Nephron (organoid): ENCODE measurements around the gene KCNJ4.

Source experiments
- H3K27ac Mint-ChIP-seq, 3 experiments: 2 replicates each; pipeline ENCODE4 v1.8.0; 2020; ENCODE audit warnings: mixed read lengths in 3 of 3, mild to moderate bottlenecking in 2 of 3, moderate library complexity in 1 of 3
- H3K27me3 Mint-ChIP-seq: 2 replicates; pipeline ENCODE4 v1.8.0; 2021; ENCODE audit warnings: low read depth, mild to moderate bottlenecking, moderate library complexity, mixed read lengths
- H3K36me3 Mint-ChIP-seq: 2 replicates; pipeline ENCODE4 v1.8.0; 2020; ENCODE audit warnings: low read depth, mixed read lengths
- H3K4me1 Mint-ChIP-seq: 2 replicates; pipeline ENCODE4 v1.8.0; 2020; ENCODE audit warnings: mixed read lengths
- H3K4me3 Mint-ChIP-seq, 3 experiments: 2 replicates each; pipeline ENCODE4 v1.8.0; 2020; ENCODE audit warnings: mild to moderate bottlenecking in 3 of 3, mixed read lengths in 3 of 3, moderate library complexity in 2 of 3
- H3K9me3 Mint-ChIP-seq: 2 replicates; pipeline ENCODE4 v1.8.0; 2020; ENCODE audit warnings: mixed read lengths
- CTCF ChIP-seq, 3 experiments: fragments of 200-600 bp; sonication (generic); IDR thresholded peaks; one replicate each; pipeline ENCODE4 v1.5.0; 2021; ENCODE audit warnings: antibody characterized with exemption in 3 of 3; ENCODE audit not compliant: unreplicated experiment in 3 of 3

The KCNJ4 gene

GRCh38 chr22:38453066-38453672 is 1.8 kb downstream of the KCNJ4 start:
- no peak for TF ChIP-seq CTCF (IDR thresholded peaks at IDR 0.05; ENCODE audit: unreplicated experiment in 3 of 3)
- Mint-ChIP-seq H3K9me3 (no peaks in the 10 kb centered on the region), H3K27ac (no peak overlapping the region)

GRCh38 chr22:38452373-38453065 is 2.5 kb downstream of the KCNJ4 start:
- Mint-ChIP-seq H3K27me3 (peaks cover 60% of the 10 kb centered on the region), H3K4me3 (peak overlapping the region; percentile 75 to 83 (median 80)), H3K4me1 (peaks cover 19% of the 10 kb centered on the region), H3K27ac (peak overlapping the region in 1 of 3 experiments; percentile 59), H3K9me3 (no peaks in the 10 kb centered on the region), H3K36me3 (no peaks in the 10 kb centered on the region)
- TF ChIP-seq CTCF (IDR thresholded peaks at IDR 0.05; ENCODE audit: unreplicated experiment in 3 of 3): no peak

More at GRCh38 chr22:38453066-38453672, 1.8 kb downstream of the KCNJ4 start:
- Mint-ChIP-seq H3K4me1 (peaks cover 22% of the 10 kb centered on the region), H3K4me3 (peak overlapping the region; percentile 75 to 83 (median 80)), H3K36me3 (no peaks in the 10 kb centered on the region), H3K27me3 (peaks cover 66% of the 10 kb centered on the region)

- H3K27ac Mint-ChIP-seq: no peak overlapping the region
- TF ChIP-seq CTCF (IDR thresholded peaks at IDR 0.05; ENCODE audit: unreplicated experiment in 3 of 3): no peak
- no peaks in the 10 kb centered on the region for H3K9me3 Mint-ChIP-seq
- H3K36me3 Mint-ChIP-seq: no peaks in the 10 kb centered on the region
- peaks cover 12% of the 10 kb centered on the region for H3K4me1 Mint-ChIP-seq
- H3K4me3 Mint-ChIP-seq: peak overlapping the region in 1 of 3 experiments; percentile 8
- H3K27me3 Mint-ChIP-seq: peaks cover 53% of the 10 kb centered on the region
Measured at GRCh38 chr22:38451864-38452263, 3.1 kb downstream of the KCNJ4 start.

GRCh38 chr22:38451404-38451803 is 3.6 kb downstream of the KCNJ4 start:
- no peaks in the 10 kb centered on the region for H3K9me3 Mint-ChIP-seq
- H3K4me3 Mint-ChIP-seq: no peak overlapping the region

GRCh38 chr22:38450234-38450797 is 4.7 kb downstream of the KCNJ4 start:
- Mint-ChIP-seq H3K27ac (no peak overlapping the region), H3K36me3 (no peaks in the 10 kb centered on the region), H3K9me3 (no peaks in the 10 kb centered on the region), H3K4me1 (peaks cover 6% of the 10 kb centered on the region), H3K27me3 (peaks cover 52% of the 10 kb centered on the region), H3K4me3 (no peak overlapping the region)
- no peak for TF ChIP-seq CTCF (IDR thresholded peaks at IDR 0.05; ENCODE audit: unreplicated experiment in 3 of 3)

More at GRCh38 chr22:38451404-38451803, 3.6 kb downstream of the KCNJ4 start:
- peaks cover 52% of the 10 kb centered on the region for H3K27me3 Mint-ChIP-seq
- H3K36me3 Mint-ChIP-seq: no peaks in the 10 kb centered on the region
- TF ChIP-seq CTCF (IDR thresholded peaks at IDR 0.05; ENCODE audit: unreplicated experiment in 3 of 3): no peak
- no peak overlapping the region for H3K27ac Mint-ChIP-seq
- peaks cover 8% of the 10 kb centered on the region for H3K4me1 Mint-ChIP-seq
